ENCODE results near the gene MGLL. TPM values are rescaled to one million over a fixed set of nuclear protein-coding genes. Genes with fewer than 3 reads are reported as not detected.

MGLL gene
- total and polyA plus RNA-seq, 9 of the 15 experiments (the other 6 are each of a cell fraction or from before 2014, with no cell fraction given), result 0.12 to 0.32 (median 0.18) TPM; not detected in 6

GRCh38 chr3:127762077-127762786 lies 60.1 kb downstream of the MGLL start:
- H3K4me3 ChIP-seq, result no peak overlapping the region
- TF ChIP-seq ZMIZ1 (IDR thresholded peaks at IDR 0.05; ENCODE audit: low read depth in 2 of 2, low read length in 2 of 2), result no peak
- no peak for TF ChIP-seq KLF1 (tag; IDR thresholded peaks at IDR 0.05)
- peaks cover 15 to 68% of the 10 kb centered on the region in 2 experiments for H3K27me3 ChIP-seq (ENCODE audit: control insufficient read depth in 2 of 2, insufficient read depth in 2 of 2, low read length in 2 of 2)
- POLR2A ChIA-PET, result no interaction called here
- no peak overlapping the region for H3K4me2 ChIP-seq (ENCODE audit: insufficient read depth, low read length)
- no peak for FAIRE-seq
- no peaks in the 10 kb centered on the region for H3K36me3 ChIP-seq (ENCODE audit: control insufficient read depth, insufficient read depth, low read length)
- WGBS (ENCODE audit: insufficient coverage, low coverage, missing lambda C conversion rate), result 0% methylated on average over 10 of the region's 15 CpGs
- in situ Hi-C loops (cut with MboI) (no loop called here), intact Hi-C loops (cut with micrococcal nuclease) (no loop called here)
- no peak overlapping the region for H3K27ac ChIP-seq (ENCODE audit: extremely low read depth, low read depth, low read length)
- no peaks in the 10 kb centered on the region for H3K79me2 ChIP-seq (ENCODE audit: control insufficient read depth, insufficient read depth, low read length)
- peaks cover 0 to 3% of the 10 kb centered on the region in 2 experiments; a peak in 2 of 5 replicates for H3K4me1 ChIP-seq (replicated peaks in 1 of 2; ENCODE audit: control insufficient read depth in 2 of 2, insufficient read depth in 2 of 2, low read length in 2 of 2)
- CTCF ChIA-PET (ENCODE audit: low intra/inter-chr PET ratio), result no interaction called here
- no peaks in the 10 kb centered on the region for H3K9me3 ChIP-seq (replicated peaks; ENCODE audit: control insufficient read depth, insufficient read depth, low read depth, low read length)
- ATAC-seq, result no peak
- no peak overlapping the region for H3K9ac ChIP-seq (ENCODE audit: insufficient read depth in 1 of 2, low read depth in 2 of 2, low read length in 2 of 2)
- BruUV-seq (replicated peaks), result no TSS peak
- H4K20me1 ChIP-seq (replicated peaks; ENCODE audit: control insufficient read depth, insufficient read depth, low read length), result 0 out of 2 replicates have a peak, but pooled peaks cover 4% of the 10 kb centered on the region
- DNase-seq (ENCODE audit: extremely low read depth in 1 of 4, low spot score in 3 of 4), result no peak
- no peak overlapping the region for H2AFZ ChIP-seq (ENCODE audit: low read depth, low read length)
- H3K9me1 ChIP-seq (ENCODE audit: control insufficient read depth, insufficient read depth, low read length), result no peaks in the 10 kb centered on the region
